ENCODE results near the gene ARHGAP8.

DNA sequence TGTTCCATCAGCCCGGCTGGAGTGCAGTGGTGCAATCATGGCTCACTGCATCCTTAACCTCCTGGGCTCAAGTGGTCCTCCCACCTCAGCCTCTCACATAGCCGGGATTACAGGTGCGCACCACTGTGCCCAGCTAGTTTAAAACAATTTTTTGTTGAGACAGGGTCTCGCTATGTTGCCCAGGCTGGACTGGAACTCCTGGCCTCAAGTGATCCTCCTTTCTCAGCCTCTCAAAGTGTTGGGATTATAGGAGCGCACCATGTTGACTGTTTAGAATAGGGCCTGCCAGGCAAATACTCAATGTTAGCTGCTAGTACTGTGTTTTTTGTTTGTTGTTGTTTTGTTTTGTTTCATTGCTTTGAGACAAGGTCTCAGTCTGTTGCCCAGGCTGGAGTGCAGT lies 66.4 kb downstream of the ARHGAP8 start:
- TF ChIP-seq, protein P1, sequence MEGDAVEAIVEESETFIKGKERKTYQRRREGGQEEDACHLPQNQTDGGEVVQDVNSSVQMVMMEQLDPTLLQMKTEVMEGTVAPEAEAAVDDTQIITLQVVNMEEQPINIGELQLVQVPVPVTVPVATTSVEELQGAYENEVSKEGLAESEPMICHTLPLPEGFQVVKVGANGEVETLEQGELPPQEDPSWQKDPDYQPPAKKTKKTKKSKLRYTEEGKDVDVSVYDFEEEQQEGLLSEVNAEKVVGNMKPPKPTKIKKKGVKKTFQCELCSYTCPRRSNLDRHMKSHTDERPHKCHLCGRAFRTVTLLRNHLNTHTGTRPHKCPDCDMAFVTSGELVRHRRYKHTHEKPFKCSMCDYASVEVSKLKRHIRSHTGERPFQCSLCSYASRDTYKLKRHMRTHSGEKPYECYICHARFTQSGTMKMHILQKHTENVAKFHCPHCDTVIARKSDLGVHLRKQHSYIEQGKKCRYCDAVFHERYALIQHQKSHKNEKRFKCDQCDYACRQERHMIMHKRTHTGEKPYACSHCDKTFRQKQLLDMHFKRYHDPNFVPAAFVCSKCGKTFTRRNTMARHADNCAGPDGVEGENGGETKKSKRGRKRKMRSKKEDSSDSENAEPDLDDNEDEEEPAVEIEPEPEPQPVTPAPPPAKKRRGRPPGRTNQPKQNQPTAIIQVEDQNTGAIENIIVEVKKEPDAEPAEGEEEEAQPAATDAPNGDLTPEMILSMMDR (IDR thresholded peaks at IDR 0.05; ENCODE audit: poor library complexity) = no peak
- TF ChIP-seq EZH2 (IDR thresholded peaks at IDR 0.05; ENCODE audit: borderline replicate concordance) = no peak
- TF ChIP-seq EZH2phosphoT487 (IDR thresholded peaks at IDR 0.05; ENCODE audit: low read depth, severe bottlenecking, unreplicated experiment) = no peak

All from hepatocyte (in vitro differentiated cells).